NCI-H2196 (cell line): ENCODE measurements around the gene ACSF2.

Experiments
- DNase-seq: peaks from one replicate; lab custom pipeline; 2025; ENCODE audit not compliant: unreplicated experiment; lab: John Stamatoyannopoulos, UW

The ACSF2 gene

DNA sequence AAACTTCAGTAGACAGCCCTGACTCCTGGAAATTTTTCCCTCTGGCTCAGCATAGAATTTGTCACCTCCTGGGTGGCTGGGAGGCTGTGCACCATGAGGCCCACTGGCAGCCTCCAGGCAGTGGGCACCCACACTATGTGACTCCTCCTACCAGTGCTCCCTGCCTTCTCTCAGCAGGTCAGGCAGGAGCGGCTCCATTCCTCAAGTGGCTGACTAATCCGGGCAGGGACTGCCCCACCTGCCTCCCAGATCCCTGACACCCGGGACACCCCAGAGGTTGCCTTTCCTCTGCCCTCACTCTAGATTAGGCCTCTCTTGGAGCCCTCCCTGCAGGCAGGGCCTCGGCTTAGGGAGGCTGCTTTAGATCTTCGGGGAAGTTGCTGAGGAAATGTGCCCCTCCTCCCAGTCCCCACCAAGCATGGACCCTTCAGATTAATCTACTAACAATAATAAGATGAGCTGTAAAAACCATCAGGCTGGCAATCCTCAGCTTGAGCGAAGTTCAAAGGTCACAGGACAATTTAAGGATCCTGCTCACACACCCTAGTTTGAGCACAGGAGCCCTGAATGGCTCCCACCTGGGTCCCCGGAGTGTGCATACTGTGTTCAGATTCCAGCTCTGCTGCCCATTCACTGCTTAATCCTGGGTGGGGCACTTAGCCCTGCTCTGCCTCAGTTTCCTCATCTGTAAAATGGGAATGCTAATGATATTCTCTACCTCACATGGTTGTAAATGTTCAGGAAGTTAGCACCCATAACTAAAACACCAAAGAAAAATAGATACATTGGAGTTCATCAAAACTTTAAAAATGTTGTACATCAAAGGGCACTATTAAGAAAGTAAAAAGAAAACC, 72.2 kb downstream of the ACSF2 start:
- DNase-seq: no peak

DNA sequence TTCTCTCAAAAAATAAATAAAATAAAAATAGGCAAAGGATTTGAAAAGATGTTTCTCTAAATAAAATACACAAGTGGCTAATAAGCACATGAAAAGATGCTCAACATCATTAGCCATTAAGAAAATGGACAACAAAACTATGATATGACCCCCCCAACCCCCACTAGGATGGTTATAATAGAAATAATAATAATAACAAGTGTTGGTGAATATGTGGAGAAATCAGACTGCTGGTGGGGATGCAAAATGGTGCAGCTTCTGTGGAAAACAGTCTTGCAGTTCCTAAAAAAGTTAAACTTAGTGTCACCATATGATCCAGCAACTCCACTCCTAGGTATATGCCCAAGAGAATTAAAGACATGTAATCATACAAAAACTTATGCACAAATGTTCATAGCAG, 73.3 kb downstream of the ACSF2 start:
- no peak for DNase-seq

DNA sequence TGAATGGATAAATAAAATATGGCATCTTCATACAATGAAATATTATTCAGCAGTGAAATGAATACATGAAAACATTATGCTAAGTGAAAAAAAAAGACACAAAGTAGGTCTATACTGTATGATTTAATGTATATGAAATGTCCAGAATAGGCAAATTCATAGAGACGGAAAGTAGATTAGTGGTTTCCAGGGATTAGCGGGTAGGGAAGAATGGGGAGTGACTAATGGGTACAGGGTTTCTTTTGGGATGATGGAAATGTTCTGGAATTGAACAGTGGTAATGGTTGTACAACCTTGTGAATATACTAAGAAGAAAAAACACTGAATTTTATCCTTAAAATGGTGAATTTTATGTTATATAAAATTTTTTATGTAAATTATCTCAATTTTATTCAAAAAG, 73.7 kb downstream of the ACSF2 start:
- DNase-seq: no peak

DNA sequence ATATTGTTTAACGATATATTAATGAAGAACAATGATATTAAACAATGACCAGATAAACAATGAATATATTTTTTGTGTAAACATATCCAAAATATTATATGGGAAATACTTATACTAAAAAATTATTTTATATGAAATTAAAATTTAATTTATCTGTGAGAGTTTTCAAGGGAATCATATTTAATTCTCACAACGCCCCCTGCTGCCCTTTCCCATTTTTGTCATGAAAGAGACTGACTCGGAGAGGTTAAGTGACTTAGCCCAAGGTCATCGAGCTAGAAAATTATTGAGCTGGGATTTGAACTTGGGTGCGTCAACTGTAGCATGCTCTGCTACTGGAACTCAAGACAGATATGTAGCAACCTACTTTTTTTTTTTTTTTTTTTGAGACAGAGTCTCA, 75.0 kb downstream of the ACSF2 start:
- peak; percentile 23 for DNase-seq

DNA sequence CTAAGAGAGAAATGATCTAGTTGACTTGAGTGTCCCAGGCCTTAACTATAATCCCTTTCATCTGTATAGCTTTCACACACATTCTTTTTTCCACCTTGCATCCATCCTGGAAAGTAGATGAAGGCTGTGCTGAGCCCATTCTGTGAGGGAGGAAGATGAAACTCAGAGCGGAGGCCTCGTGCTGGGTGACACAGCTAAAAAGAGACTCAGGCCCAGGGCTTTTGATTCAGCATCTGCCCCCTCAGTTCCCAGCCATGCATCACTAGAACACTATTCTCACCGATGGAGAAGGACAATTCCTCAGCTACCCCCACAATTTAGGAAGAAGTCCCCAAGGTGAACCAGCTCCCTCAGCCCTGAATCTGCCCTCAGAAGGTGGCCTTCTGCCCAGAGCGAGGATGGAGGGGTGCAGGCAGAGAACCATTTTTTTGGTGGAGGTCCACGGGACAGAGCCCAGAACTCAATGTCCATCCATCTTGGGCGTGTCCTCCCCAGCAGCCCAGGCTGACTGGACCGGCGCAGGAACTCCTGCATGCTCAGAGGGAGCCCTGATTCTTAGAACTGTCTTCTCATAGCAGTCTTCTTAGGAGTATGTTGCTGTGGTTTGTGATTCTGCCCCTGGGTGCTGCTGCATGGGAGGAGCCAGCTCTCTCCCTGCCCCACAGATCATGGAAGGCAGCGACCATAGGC, 76.4 kb downstream of the ACSF2 start:
- DNase-seq: no peak

DNA sequence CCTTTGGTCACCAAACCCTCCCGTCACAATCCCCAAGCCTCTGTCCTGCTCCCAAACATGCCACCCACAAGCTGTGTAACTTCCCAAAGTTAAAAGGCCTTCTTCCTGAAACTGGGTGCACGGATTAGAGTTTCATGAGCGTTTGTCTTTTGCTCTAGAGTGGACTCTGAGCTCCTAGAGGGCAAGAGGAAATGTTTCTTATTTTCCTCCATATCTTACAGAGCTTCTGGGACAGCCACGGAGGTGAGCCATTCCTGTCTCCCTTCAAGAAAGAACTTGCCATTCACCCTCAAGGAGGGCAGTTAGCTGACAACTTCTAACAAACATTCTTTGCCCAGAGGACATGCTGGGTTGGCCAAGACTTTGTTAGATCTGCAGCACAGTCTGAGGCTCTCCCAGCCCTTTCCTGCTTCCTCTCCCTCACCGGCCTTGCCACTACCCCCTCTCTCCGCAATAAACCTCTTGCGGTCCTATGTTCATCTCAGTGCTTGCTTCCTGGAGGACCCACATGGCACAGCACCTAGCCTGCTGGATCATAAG, 79.6 kb downstream of the ACSF2 start:
- DNase-seq: no peak

DNA sequence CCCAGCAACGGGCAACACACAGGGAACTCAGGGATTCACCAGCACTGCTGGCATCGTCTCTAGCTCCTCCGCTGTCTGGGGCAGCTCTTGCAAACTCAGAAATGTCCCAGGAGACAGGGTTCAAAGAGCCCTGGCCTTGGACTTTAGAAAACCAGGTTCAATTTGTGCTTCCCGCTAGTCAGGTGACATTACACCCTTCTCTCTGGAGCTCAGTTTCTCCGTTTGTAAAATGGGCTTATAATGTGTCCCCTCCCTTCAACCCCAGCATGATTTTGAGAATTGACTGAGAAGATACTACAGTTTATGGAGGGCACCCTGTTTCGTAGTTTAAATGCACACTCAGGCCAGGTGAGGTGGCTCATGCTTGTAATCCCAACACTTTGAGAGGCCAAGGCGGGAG, 80.3 kb downstream of the ACSF2 start:
- DNase-seq: no peak

DNA sequence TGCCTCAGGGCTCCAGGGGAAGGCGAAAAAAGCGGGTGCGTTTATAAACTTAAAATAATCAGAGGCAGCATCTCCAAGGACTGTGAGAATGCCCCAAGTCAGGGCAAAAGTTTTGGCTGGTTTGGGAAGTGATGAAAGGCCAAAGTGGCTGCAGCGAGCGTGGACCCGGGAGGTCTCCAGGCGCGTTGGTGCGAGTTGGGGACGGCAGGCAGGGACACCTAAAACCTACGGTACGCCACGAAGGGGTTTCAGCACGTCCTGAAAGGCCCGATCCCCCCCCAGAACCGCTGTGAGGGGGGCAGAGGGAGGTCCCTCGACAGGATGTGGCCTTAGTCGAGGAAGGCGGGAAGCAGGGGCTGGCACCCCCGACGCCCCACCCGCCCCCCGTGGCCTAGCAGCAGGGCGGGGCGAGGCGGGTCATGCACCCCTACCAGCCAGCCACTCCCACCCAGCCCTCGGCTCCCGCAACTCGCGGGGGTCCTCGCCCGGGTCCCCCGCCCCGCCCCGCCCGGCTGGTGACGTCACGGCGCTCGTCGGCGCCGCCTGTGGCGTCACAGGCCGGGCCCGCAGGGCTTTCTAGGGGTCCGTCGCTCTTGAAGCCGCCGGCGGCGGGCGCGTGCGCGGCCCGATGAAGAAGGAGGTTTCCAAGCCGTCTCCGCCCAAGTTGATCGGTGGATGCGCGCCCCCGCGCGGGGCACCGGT, 82.0 kb downstream of the ACSF2 start, which contains the start of gene MYCBPAP:
Gene MYCBPAP, plus strand, starts transcription at position 569 of the 702 bp plus-strand sequence. CDS start 236 bp downstream, outside the sequence.
- peak; percentile 82 for DNase-seq

DNA sequence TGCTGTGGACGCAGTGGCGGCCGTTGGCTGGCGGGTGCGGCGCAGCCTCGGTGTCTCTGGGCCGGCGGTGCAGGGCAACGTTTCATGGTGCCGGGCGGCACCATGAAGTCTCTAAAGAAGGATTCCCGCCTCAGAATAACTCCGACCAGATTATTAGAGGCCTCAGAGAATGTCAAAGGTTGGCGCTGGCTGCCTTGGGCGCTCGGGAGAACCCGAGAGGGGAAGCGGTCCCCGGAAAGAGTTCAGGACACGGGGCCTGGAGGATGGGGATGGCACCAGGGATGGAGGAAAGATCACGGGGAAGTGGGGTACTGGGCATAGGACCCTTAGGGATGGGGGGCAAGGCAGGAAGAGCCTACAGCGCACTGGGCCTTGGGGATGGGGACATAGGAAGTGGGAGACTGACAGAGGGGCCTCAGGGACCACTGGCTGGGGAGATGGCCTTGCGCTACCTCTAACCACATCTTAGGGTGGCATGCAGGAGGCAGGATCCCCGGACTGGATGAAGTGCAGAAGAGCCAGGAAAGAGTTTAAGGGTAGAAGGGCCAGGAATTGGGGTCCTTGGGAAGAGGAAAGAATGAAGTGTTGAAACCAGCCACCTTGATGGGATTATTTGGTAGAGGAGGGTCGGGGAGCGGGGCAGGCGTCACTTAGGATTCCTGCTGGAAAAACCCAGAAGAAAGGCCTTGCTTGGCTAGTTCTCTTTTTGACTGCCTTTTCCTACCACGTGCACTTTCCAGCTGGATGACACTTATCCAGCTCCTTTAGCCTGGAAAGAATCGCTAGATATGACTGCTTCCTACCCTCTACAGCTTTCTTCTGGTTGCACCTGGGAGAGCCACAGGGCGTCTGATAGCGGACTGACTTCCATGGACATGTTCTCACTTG, 82.8 kb downstream of the ACSF2 start:
- DNase-seq: no peak

DNA sequence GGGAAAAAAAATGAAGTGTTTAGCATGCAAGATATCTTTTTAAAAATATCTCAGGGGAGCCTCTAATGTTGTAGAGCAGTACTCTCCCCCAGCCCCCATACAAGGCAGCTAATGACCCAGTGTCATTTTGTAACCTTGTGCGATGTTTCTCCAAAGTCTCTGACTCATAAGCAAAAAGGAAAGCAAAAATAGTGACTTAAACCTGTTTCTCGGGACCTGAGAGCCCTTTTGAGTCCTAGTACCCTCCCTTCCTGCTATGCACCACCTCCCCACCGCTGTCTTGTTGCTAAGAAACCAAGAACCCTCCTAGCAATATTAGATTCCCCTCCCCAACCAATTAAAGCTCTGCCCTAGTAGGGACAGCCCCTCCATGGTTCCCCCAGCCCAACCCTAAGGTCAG, 85.0 kb downstream of the ACSF2 start:
- no peak for DNase-seq

DNA sequence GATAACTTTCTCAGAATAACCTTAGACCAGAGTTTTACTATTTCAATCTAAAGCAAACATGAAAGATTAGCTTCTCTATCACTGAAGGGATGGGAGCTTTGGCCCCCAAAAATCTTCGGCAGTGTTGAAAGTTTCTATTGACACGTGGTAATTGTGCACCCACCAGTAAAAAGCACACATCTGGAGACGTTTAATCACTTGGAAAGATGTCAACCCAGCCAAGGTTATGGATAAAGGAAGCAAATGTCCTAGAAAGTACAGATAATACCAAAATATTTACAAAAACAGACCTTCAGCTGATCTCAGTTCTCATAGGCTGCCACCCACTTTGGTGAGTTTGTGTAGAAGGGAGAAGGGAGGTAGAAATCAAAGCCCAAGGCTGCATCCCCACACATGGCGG, 87.5 kb downstream of the ACSF2 start:
- no peak for DNase-seq

DNA sequence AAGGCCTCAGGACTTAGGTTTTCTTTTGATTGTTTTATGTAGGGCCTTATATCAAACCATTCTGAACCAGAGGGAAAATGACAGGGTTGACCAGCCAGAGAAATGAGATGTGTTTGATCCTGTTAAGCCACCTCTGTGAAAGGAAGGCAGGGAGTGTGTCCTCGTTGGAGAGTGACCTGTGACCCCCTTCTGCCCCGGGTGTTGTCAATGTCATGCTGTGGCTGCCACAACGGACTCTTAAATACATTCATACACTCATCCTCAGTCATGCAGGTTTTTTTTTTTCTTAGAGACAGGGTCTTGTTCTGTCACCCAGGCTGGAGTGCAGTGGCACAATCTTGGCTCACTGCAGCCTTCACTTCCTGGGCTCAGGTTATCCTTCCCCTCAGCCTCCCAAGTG, 88.4 kb downstream of the ACSF2 start:
- DNase-seq: no peak

DNA sequence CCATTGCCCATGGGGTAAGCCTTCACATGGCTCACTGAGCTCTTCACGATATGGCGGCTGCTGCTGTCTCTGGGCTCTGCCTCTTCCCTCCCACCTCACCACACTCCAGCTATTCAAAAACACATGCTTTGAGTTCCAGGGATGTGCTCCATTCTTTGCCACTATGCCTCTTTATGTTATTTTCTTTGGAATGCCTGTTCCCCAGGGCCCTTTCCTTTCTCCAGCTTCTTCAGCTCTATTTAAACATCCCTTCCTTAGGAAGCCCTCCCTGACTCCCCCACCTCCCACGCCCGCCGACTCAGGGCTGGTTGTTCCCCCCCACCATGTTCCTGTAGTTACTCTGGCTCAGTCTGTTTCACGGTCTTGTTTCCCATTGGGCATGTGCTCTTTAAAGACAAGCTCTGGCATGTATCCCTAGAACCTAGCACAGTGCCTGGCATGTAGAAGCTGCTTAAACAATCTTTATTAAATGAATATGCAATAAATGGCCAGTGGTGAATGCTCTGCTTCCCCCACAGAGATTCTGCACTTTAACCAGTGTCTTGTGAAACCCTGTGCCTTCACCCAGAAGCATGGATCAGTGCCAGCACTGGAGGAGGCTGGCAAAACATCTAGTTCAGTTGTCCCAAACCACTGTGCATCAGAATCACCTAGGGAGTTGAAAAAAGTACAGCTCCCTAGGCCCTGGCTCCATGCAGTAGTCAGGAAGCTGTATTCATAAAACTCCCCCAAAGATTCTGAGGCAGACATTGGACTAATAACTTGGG, 89.1 kb downstream of the ACSF2 start:
- no peak for DNase-seq

DNA sequence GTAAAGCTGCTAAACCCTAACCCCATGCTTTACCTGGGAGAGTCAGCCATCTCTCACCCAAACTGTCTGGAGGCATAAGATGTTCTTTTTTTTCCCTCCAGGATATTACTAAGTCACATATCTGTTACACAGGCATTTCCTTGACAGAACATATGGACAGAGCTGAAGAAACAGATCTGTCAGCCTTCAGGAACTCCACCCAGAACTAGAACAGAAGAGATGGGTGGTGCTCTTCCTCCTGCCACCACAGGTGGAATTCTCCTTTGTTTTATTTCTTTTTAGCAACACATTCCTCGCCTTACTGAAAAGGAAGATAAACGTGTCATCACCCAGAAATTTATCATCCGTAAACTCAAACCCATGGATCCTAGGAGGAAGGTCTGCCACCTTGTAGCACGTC, 91.0 kb downstream of the ACSF2 start:
- no peak for DNase-seq

DNA sequence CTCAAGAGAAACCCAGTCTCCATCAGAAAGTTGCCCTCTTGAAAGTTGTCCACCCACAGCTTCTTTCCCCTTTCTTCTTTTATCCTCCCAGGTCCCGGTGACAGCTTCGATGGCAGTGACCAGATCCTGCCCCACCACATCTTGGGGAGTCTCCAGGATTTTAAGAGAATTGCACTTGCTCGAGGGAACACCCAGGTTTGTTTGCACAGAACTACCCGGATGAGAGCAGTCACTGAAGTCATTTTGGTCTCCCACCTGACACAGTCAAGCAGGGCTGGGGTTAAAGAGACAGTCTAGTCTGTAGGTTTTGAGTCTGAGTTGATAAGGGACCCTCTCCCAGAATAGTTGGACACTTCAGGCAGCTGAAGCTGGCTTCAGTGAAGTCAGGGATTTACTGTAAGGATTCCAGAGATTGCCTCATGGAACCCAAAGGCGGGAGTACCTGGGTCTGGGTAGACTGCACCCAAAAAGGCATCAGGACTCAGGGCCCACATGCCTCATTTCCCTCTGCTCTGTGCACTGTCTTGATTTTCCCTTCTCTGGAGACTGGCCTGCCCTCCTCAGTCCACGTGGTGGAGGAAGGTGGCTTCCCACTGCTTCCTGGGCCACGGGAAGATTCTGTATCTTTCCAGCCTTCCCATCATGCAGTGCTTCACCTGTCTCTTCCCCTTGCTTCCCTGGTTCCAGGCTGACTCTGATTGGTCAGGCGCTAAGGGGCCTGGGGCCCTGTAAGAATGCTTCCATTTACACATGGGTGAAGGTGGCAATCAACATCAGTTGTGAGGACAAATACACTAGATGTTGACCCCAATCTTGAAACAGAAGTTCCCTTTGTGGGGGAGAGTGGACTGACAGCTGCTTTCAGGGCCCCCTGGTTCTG, 91.7 kb downstream of the ACSF2 start:
- DNase-seq: no peak

DNA sequence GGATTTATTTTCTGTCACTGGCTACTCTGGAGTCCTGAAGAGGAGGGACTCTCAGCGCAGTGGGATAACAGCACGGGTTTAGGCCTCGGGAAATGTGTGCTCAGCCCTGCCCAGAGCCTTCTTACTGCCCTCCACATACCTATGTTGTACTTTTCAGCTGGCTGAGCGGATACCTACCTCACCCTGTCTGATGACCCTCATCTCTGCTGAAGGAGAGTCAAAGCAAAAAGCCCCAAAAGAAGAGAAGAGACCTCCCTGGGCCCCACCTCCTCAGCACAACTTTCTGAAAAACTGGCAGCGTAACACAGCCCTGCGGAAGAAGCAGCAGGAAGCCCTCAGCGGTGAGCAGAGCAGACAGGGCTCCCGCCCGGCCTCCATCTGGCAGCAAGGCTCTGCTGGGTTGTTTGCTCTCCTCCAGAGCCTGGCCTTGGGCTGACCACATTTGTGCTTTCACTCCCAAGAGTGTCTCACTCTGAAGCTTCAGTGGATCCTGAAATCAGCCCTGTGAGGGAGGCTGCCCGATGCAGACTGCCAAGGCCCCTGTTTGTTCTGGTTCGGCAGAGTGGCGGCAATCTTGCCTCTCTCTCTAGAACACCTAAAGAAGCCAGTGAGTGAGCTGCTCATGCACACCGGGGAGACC, 92.5 kb downstream of the ACSF2 start:
- DNase-seq: no peak

DNA sequence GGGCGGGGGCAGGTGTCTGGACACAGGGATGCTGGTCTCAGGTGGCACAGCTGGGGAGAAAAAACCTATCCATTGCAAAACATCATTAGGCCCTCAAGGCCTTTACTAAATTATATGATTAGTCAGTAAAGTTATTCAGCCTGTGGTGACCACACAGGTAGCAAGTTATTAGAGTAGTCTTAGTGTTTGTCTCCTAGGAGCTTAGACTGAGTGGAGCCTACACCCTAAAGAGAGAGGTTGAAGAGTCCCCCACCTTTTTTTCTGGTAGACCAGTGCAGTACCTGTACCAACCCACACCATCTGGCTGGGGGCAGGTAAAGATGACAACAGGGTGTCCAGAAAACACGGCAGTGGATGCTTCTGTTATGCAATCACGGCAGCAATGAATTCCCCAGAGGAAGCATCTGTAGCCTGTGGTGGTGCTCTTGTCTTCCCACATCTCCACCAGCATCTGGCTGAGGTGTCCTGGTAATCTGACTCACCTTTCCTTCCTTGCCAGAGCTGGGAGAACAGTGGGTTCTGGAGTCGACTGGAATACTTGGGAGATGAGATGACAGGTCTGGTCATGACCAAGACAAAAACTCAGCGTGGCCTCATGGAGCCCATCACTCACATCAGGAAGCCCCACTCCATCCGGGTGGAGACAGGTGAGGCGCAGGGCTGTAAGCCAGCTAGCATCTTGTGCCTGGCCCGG, 93.3 kb downstream of the ACSF2 start:
- no peak for DNase-seq

DNA sequence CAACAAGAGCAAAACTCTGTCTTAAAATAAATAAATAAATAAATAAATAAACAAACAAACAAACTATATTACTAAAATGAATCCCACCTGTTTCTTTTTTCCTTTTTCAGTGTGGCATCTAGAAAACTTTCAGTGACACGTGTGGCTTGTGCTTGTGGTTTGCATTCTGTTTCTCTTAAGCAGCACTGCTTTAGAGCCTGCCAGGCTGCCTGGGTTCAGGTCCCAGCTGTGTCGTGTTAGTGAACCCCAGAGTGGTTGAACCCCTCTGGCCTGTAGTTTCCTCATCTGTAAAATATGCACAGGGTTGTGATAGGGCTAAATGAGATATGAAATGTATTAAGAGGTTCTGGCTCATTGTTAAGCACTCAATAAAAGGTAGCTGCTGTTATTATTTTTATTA, 94.5 kb downstream of the ACSF2 start:
- no peak for DNase-seq
